Sciatic nerve (tissue), 2 donors: ENCODE results near the gene HERPUD2. TPM values are rescaled to one million over a fixed set of nuclear protein-coding genes. Genes with fewer than 3 reads are reported as not detected.

ENCODE experiments used
- ATAC-seq: fragments of 200-7000 bp; cut with Tn5 transposase; one replicate; pipeline ENCODE4 v1.9.1; 2020; ENCODE audit warnings: mild to moderate bottlenecking, moderate library complexity
- DNase-seq: peaks from one replicate; pipeline ENCODE4 v3.0.0-alpha.2; 2020; ENCODE audit warnings: low spot score
- intact Hi-C: fragments of 100-400 bp; cut with DNase I; formaldehyde crosslinking; loops from one replicate; pipeline ENCODE4 v1.14.2; 2022
- total RNA-seq: library from RNA; stranded (reverse); fragmentation: NEBNext Ultra II Directional; extraction: Animal tissue kit (Norgen Biotek cat#: 25700); gene quantifications from one replicate; pipeline ENCODE4 v1.2.1, GENCODE V29; 2021
- donor health status: DM: no; HTN: no; CAD: no.
- donor health status: DM: no; HTN: no; CAD: no.

Gene HERPUD2, protein sequence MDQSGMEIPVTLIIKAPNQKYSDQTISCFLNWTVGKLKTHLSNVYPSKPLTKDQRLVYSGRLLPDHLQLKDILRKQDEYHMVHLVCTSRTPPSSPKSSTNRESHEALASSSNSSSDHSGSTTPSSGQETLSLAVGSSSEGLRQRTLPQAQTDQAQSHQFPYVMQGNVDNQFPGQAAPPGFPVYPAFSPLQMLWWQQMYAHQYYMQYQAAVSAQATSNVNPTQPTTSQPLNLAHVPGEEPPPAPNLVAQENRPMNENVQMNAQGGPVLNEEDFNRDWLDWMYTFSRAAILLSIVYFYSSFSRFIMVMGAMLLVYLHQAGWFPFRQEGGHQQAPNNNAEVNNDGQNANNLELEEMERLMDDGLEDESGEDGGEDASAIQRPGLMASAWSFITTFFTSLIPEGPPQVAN
- 33.8 TPM for total RNA-seq

DNA sequence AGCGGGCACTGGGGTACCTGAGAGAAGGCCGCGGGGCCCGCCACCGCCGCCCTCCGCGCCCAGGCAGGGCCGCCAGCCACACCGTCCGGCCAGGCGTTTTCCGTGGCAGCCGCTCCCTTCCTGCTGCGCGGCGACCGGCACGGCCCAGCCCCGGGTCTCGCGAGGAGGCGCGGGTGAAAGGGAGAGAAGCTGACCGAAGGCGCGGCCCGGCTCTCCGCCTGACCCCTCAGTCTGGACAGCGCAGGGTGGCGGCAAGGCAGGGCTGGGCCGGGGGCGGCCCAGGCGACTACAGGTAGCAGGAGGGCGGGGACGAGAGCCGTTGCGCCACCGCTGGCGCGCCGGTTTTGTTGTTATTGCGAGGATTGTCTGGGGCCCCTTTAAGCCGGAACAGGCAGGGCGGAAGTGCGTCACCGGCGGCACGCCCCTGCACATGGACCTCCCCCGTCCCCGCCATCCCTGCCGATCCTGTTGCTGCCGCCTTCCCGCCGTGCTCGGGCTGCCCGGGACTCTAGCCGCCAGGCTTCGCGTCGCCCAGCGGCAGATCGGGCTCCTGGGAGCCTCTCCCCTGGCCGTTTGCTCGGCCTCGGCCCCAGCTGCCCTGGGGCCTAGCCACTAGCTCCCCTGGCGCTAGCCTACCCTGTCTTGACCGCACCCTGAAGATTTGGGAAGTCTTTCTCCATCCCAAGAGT is at the start of gene HERPUD2:
HERPUD2 (minus strand) TSS at position 352 of the 689 bp plus-strand sequence. CDS start 805 bp downstream, outside the sequence.
- intact Hi-C loops = no loop called here
- DNase-seq (peak; percentile 95), ATAC-seq (peak; percentile 98)

DNA sequence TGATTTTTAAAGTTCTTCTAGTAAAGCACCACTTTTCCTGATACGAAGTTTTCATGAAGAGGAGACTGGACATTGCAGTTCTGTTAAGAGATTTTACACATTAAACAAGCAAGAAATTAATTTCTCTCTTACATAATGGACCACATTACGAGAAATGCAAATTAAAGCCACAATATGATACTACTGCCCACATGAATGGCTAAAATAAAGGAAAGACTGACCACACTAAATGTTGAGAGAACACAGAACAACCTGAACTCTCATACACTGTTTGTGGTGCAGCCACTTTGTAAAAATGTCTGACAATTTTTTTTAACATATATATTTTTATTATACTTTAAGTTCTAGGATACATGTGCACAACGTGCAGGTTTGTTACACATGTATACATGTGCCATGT is 44.0 kb upstream of the HERPUD2 start:
- ATAC-seq (no peak), DNase-seq (no peak)
- intact Hi-C loops = no loop called here

DNA sequence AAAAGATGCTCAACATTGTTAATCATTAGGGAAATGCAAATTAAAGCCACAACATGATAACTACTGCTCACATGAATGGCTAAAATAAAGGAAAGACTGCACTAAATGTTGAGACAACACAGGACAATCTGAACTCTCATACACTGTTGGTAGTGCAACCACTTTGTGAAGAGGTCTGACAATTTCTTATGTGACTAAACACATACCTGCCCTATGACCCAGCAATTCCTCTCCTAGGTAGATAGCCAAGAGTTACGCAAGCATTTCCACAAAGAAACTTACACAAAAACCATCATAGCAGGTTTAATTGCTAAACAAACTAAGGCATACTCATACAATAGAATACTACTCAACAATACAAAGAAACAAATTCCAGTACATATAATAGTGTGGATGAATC is 41.8 kb upstream of the HERPUD2 start:
- intact Hi-C loops = no loop called here
- ATAC-seq (no peak), DNase-seq (no peak)

- ATAC-seq (no peak), DNase-seq (no peak)
- intact Hi-C loops = no loop called here
Measured at GRCh38 chr7:35735396-35735795, 40.5 kb upstream of the HERPUD2 start.

DNA sequence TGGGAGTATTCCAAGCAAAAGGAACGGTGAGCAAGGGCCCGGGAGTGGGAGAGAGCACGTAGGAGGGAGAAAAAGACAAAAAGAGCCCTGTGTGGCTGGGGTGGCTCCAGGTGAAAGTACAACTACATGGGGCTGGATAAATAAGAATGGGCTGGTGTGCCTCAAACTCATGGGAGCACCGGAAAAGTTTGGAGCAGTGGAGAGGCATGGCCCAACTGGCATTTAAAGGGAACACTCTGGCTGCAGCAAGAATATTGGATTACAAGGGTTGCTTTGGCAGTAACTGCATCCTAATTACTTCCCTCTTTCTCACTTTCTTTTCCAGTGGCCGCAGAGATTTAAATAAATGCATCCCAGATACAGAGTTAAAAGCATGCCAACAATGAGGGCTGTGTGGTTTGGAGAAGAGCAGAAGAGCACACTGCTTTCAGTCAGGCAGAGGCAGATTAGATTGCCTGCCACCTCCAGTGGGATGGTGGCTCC is 39.1 kb upstream of the HERPUD2 start:
- DNase-seq (no peak), ATAC-seq (no peak)
- intact Hi-C loops = no loop called here

- intact Hi-C loops = no loop called here
- ATAC-seq = no peak
- DNase-seq = no peak
Measured at GRCh38 chr7:35731349-35731748, 36.4 kb upstream of the HERPUD2 start.

DNA sequence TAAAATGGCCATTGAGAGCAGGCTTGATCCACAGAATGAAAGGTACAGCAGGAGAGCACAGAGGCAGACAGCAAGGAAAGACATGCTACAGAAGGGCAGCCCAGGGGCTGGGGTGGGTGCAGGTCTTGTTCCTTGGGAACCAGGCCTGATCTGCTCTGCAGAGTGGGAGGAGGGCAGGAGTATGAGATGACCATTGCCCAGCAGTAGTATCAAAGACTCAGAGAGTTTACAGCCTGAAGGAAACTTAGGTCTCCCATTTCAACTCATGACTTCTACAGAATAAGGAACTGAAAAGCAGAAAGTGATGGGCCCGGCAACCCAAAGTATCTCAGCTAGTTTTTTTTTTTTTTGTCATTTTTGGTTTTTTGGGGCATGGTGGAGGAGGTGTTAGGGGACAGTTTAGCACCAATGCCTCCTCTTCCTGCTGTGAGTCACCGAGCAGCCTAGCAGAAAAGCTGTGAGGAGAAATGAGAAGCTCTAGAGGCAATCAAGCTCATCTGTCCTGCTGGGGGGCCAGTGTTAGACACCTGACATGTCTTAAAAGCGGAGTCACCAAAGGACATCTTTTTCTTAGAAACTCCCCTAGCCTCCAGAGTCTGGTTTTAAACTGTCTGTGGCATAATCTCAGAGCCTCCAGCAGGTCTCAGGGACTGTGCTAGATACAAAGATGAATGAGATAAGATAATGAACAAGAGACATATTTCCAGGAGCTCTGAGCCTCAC is 34.3 kb upstream of the HERPUD2 start:
- intact Hi-C loops = no loop called here
- ATAC-seq = no peak
- DNase-seq = no peak

DNA sequence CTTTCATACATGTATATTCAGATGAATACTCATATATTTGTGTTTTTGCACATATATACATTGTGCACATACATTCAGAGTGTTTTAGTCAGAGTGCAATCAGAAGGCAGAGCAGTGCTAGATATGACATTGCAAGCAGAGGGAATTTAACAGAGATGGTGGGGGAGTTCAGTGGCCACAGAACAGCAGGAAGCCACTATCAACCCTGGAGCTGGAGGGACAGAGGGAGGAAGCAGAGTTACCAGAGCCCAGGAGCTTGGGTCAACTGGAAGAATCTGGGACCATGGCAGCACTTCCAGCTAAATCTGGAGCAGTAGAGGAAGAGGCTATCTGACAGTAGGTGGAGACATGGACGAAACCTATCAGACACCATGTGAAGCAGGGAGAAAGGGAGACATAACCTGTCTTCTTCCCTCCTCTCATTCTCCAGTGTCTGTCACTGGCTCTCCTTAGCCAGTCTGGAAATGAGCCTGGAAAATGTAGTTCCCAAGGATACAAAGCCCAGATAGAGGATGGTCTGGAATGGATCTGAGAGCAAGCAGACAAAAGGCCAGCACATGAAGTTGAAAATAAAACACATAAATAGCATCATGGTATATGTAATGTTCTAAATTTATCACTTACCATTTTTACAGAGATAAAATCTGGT is 33.6 kb upstream of the HERPUD2 start:
- no peak for ATAC-seq
- DNase-seq = no peak
- intact Hi-C loops = no loop called here

DNA sequence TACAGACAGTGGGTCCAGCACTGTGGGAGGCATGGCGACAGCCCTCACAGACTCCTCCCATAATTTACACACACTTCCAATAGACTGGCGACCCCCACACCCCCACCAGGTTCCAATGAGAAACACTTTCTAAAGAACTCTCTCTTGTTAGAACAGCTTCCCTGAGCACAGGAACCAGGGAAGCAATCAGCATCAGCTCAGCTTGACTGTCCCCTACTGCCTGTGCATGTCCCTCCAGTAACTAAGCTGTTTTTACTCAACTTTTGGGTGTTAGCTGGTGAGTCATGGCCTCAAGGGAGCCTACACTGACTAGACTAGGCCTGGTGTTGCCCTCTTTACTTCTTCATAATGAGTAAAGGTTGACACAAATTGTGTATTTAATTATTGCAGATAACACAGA is 32.6 kb upstream of the HERPUD2 start:
- intact Hi-C loops = no loop called here
- ATAC-seq (no peak), DNase-seq (no peak)

DNA sequence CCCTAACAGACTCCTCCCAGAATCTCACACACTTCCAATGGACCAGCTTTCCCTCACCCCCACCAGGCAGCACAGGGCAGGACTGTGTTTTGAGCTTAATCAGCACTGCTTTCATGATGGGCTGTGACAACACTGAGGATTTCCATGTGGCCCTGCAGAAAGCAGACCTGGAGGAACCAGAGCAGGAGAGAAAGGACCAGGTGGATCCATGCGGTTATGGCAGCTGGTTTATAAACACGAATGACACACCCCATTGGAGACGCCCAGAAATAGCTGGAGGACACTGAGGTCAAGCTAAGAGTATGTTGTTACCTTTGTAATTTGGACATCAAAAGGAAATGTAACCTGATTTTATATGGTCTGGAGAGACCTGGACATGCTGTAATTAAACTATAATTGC is 31.7 kb upstream of the HERPUD2 start:
- DNase-seq (no peak), ATAC-seq (no peak)
- intact Hi-C loops = no loop called here

GRCh38 chr7:35725280-35725680 is 30.3 kb upstream of the HERPUD2 start:
- intact Hi-C loops = no loop called here
- ATAC-seq = no peak
- no peak for DNase-seq

DNA sequence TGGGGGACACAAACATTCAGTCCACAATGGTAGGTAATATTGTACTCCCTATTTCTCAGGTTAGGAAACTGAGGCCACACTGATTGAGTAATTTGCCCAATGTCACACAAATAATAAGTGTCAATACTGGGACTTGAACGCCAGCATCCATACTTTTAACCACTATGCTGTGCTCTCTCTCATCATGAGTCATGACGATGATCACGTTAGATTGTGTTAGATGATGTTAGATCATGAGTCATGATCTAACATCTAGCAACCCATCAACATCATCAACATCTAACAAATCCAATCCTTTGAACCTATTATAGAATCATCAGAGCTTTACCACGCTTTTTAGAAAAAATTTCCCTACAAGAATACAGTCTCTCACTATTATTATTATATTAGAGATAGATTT is 28.1 kb upstream of the HERPUD2 start:
- DNase-seq = no peak
- no peak for ATAC-seq
- intact Hi-C loops = no loop called here

GRCh38 chr7:35722054-35722849 is 27.3 kb upstream of the HERPUD2 start:
- DNase-seq (no peak), ATAC-seq (no peak)
- intact Hi-C loops = no loop called here

- ATAC-seq (no peak), DNase-seq (no peak)
- intact Hi-C loops = no loop called here
Measured at GRCh38 chr7:35721288-35721687, 26.4 kb upstream of the HERPUD2 start.

- intact Hi-C loops = no loop called here
- DNase-seq (no peak), ATAC-seq (no peak)
Measured at GRCh38 chr7:35720849-35721248, 25.9 kb upstream of the HERPUD2 start.

DNA sequence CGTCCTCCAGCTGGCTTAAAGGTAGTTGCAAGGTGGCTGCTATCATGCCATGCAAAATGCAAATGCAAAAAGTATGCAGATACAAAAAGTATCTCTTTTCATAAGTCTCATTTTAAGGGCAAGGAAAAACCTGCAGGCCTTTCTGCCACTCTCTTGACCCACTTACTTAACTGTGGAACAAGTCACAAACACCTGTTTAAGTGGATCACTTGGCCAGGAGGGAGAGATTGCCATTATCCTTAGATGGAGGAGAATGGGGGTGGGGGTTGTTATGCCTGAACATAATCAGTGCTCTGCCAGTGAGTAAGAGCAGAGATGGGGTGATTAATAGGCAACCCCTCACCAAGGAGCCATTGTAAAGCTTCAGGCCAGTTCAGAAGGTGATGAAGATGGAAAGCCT is 25.1 kb upstream of the HERPUD2 start:
- intact Hi-C loops = no loop called here
- no peak for DNase-seq
- ATAC-seq = no peak

- DNase-seq = no peak
- intact Hi-C loops = no loop called here
- ATAC-seq = no peak
Measured at GRCh38 chr7:35718047-35718446, 23.1 kb upstream of the HERPUD2 start.

GRCh38 chr7:35717516-35717915 is 22.6 kb upstream of the HERPUD2 start:
- ATAC-seq (no peak), DNase-seq (no peak)
- intact Hi-C loops = no loop called here

DNA sequence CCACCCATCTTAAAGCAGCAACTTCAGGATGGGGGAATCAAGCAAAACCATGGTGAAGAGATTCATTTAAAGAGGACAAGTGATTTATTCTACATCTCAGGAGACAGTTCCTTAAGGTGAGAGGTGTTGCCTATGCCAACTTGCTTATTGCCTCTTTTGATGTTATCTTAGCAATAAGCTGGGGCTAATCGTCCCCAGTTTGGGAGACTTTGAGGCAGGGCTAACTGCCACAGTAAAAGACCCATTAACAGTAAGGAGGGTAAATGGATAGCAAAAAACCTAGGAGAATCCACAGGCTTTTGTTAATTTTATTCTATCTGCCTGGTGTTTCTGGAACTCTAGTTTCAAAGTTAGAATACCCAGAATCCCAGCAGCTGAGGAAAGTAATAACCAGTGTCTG is 22.1 kb upstream of the HERPUD2 start:
- no peak for ATAC-seq
- no peak for DNase-seq
- intact Hi-C loops = no loop called here
